Right cardiac atrium (tissue), 5 donors: ENCODE data around the gene SLC44A1. TPM values are rescaled to one million over a fixed set of nuclear protein-coding genes. Genes with fewer than 3 reads are reported as not detected.
A peak's percentile ranks its signal among the peaks of the same experiment; 100 is the strongest.

Experiments used
- ATAC-seq, 2 donors: fragments of 200-7000 bp; cut with Tn5 transposase; one replicate each; pipeline versions ENCODE4 v1.8.0 to v1.9.1; 2020; ENCODE audit warnings: moderate library complexity in 2 of 2, mild to moderate bottlenecking in 1 of 2
- DNase-seq, 3 donors: peaks; one replicate each; pipeline ENCODE4 v3.0.0-alpha.2; 2020
- H3K27ac ChIP-seq: one replicate; pipeline ENCODE4 v1.5.1; 2013; ENCODE audit warnings: mild to moderate bottlenecking, low read length, control low read depth, moderate library complexity
- H3K27me3 ChIP-seq: one replicate; pipeline ENCODE4 v1.6.1; 2013; ENCODE audit not compliant: control insufficient read depth, insufficient read depth
- H3K4me1 ChIP-seq: one replicate; pipeline ENCODE4 v1.6.1; 2013; ENCODE audit warnings: low read length; ENCODE audit not compliant: control insufficient read depth, insufficient read depth
- H3K4me3 ChIP-seq: one replicate; pipeline ENCODE4 v1.5.1; 2013; ENCODE audit warnings: low read length, control low read depth
- H3K9me3 ChIP-seq: one replicate; pipeline ENCODE4 v1.6.1; 2013; ENCODE audit warnings: low read length; ENCODE audit not compliant: control insufficient read depth
- WGBS: extraction: QIAGEN DNeasy Blood & Tissue Kit; methylation state at CpG from one replicate; pipeline ENCODE4 v1.1.7; 2013; 5-methylcytosine and 5-hydroxymethylcytosine counted together
- intact Hi-C, 4 donors: fragments of 100-400 bp; cut with DNase I; formaldehyde crosslinking; loops; one replicate each; pipeline versions ENCODE4 v1.11.0 to v1.14.0; 2022 to 2023
- polyA plus RNA-seq: library from polyadenylated mRNA; stranded (reverse); fragments of 200-250 nt; gene quantifications from one replicate; pipeline ENCODE4 v1.2.3, GENCODE V29; 2013
- total RNA-seq, 4 donors: library from RNA; stranded (reverse); fragmentation: NEBNext Ultra II Directional; extraction: Animal tissue kit (Norgen Biotek cat#: 25700); gene quantifications; one replicate each; pipeline ENCODE4 v1.2.1, GENCODE V29; 2021
- donor health status: healthy with polysubstance abuse.
- donor health status: DM: no; HTN: yes; CAD: no.
- donor health status: DM: no; HTN: no; CAD: no.
- donor health status: DM: no; HTN: yes; CAD: no; lungs with severe emphysema.
- donor health status: DM: yes; HTN: yes; CAD: no.

SLC44A1 gene
- total and polyA plus RNA-seq, 5 donors, result 5.8 to 18.3 (median 16.1) TPM

- ATAC-seq (peak; percentile 98 to 99), DNase-seq (peak; percentile 95 to 98 (median 97))
- Histone ChIP-seq H3K4me3 (peak within 1 kb of the TSS; percentile 89), H3K4me1 (no peaks in the 10 kb centered on the region), H3K27me3 (no peaks in the 10 kb centered on the region), H3K27ac (peak within 1 kb of the TSS; percentile 10), H3K9me3 (no peaks in the 10 kb centered on the region)
- under 1% methylated on average over 87 of the region's 87 CpGs for WGBS
- intact Hi-C loops, result no loop called here
These were observed 203.7 kb downstream of the SLC44A1 start, which contains the start of gene FSD1L for GRCh38 chr9:105447814-105448812. Gene FSD1L, plus strand, starts transcription at chr9:105448034. Its CDS starts 187 bp downstream, at chr9:105448221.

GRCh38 chr9:105449081-105449480 is 204.6 kb downstream of the SLC44A1 start:
- DNase-seq (no peak), ATAC-seq (no peak)
- Histone ChIP-seq H3K27ac (no peak overlapping the region), H3K4me3 (peak overlapping the region; percentile 89), H3K9me3 (no peaks in the 10 kb centered on the region), H3K27me3 (no peaks in the 10 kb centered on the region), H3K4me1 (no peaks in the 10 kb centered on the region)
- intact Hi-C loops, result no loop called here
- WGBS, result 26% methylated on average over 2 of the region's 2 CpGs

DNA sequence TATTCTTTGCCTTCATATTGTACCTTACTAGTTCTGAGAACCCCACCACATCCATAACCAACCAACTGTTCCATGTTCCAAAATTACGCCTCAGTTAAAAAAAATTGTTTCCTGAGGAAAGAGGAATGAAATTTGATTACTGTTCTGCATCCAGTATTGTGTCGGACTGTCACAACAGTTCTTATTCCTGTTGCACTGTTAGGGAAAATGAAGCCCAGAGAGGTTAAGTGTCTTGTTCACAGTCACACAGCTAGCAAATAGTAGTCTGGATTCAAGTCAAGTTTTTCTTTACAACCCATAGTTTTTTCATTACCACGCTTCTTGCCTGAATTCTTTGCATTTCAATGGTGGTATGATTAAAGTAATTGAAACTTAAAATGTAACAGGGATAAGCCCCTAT is 207.7 kb downstream of the SLC44A1 start:
- no peak for ATAC-seq
- Histone ChIP-seq H3K4me1 (no peaks in the 10 kb centered on the region), H3K9me3 (no peaks in the 10 kb centered on the region), H3K27me3 (no peaks in the 10 kb centered on the region), H3K27ac (no peak overlapping the region), H3K4me3 (no peak overlapping the region)
- WGBS, result 87% methylated on average over 3 of the region's 3 CpGs
- no peak for DNase-seq
- intact Hi-C loops, result no loop called here

DNA sequence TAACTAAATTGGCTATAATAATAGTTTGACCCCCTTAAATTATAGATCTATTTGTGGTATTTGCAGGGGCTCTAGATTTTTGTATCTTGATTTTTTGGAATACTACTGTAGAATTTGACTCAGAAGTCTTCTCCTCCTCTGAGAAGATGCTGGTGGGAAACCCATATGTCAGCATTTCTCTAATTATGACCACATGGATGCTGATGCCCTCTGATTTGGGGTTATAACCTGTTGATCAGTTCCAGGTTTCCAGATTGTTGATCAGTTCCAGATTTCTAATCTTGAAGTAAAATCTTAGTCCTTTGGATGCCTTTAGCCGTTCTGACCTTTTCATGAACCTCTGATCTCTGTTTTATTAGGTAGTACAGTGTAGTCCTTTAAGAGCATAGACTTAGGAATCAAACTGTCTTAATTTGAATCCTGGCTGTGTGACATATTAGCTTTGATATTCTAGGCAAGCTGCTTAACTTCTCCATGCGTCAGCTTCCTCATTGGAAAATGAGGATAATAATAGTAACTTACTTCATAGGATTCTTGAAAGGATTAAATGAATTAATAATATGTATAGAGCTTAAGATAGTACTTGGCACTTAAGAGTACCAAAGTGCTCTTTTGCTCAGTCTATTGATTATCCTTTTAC is 211.5 kb downstream of the SLC44A1 start:
- DNase-seq, result no peak
- WGBS, result 62% methylated on average over 2 of the region's 2 CpGs
- intact Hi-C loops, result no loop called here
- Histone ChIP-seq H3K4me3 (no peak overlapping the region), H3K4me1 (no peaks in the 10 kb centered on the region), H3K27me3 (no peaks in the 10 kb centered on the region), H3K9me3 (no peaks in the 10 kb centered on the region), H3K27ac (no peak overlapping the region)
- peak in 1 of 2 donors; percentile 20 for ATAC-seq

GRCh38 chr9:105457560-105458294 is 213.3 kb downstream of the SLC44A1 start:
- no peak overlapping the region for H3K4me3 ChIP-seq
- H3K27me3 ChIP-seq, result no peaks in the 10 kb centered on the region
- ATAC-seq (peak; percentile 74 to 77), DNase-seq (peak; percentile 23 to 70 (median 56))
- intact Hi-C loops, result no loop called here
- no peaks in the 10 kb centered on the region for H3K4me1 ChIP-seq
- H3K27ac ChIP-seq, result peak overlapping the region; percentile 18
- 85% methylated on average over 15 of the region's 15 CpGs for WGBS
- no peaks in the 10 kb centered on the region for H3K9me3 ChIP-seq

DNA sequence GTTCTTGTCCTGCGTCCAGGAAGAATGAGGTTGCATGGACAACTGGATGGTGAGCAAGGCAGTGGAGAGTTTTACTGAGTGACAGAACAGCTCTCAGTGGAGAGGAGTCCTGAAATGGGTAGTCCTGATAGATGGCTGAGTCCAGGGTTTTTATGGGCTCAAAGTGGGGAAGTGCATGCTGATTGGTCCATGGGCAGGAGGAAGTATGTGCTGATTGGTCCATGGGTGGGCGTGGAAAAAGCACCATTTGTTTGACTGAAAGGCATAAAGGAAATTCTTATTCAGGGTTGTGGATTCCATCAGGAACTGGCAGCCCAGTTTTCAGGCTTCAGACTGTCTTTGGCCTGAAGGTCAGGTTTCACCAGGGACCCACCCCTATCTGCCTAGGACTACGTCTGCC is 214.0 kb downstream of the SLC44A1 start:
- intact Hi-C loops, result no loop called here
- no peaks in the 10 kb centered on the region for H3K4me1 ChIP-seq
- H3K4me3 ChIP-seq, result no peak overlapping the region

DNA sequence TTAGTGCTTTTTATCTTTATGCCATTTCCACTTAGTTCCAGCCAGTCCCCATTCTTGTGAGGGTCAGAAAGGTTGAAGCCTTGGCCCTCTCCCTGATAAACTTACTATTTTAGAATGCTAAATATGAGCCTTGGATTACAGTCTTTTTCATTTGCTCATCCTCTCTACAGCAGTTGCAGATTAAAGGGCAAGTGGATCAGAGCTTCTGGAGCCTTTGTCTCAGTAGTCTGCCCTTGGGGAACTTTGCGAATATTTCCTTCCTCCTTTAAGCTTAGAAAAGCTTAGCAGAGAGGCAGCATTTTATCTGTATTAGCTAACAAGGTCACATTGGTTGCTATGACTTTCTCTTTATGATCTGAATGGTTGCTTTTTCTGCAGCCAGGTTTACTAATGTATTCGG is 214.9 kb downstream of the SLC44A1 start:
- Histone ChIP-seq H3K27ac (no peak overlapping the region), H3K9me3 (no peaks in the 10 kb centered on the region), H3K27me3 (no peaks in the 10 kb centered on the region), H3K4me3 (no peak overlapping the region), H3K4me1 (no peaks in the 10 kb centered on the region)
- ATAC-seq (no peak), DNase-seq (no peak)
- 47% methylated on average over 2 of the region's 2 CpGs for WGBS
- intact Hi-C loops, result no loop called here

More for the DNA sequence above, 214.0 kb downstream of the SLC44A1 start:
- WGBS, result 90% methylated on average over 3 of the region's 3 CpGs
- DNase-seq, result no peak
- no peaks in the 10 kb centered on the region for H3K27me3 ChIP-seq
- no peaks in the 10 kb centered on the region for H3K9me3 ChIP-seq
- ATAC-seq, result peak; percentile 29 to 53
- no peak overlapping the region for H3K27ac ChIP-seq

- no peaks in the 10 kb centered on the region for H3K27me3 ChIP-seq
- 89% methylated on average over 3 of the region's 3 CpGs for WGBS
- no peak for DNase-seq
- H3K9me3 ChIP-seq, result no peaks in the 10 kb centered on the region
- no peak for ATAC-seq
- intact Hi-C loops, result no loop called here
- no peak overlapping the region for H3K27ac ChIP-seq
- no peak overlapping the region for H3K4me3 ChIP-seq
- H3K4me1 ChIP-seq, result no peaks in the 10 kb centered on the region
These were observed 222.5 kb downstream of the SLC44A1 start for GRCh38 chr9:105466898-105467455.

GRCh38 chr9:105468875-105469274 is 224.4 kb downstream of the SLC44A1 start:
- DNase-seq (no peak), ATAC-seq (no peak)
- no peaks in the 10 kb centered on the region for H3K4me1 ChIP-seq
- H3K9me3 ChIP-seq, result no peaks in the 10 kb centered on the region
- 96% methylated on average over 1 of the region's 1 CpG for WGBS
- H3K4me3 ChIP-seq, result no peak overlapping the region
- intact Hi-C loops, result no loop called here
- H3K27ac ChIP-seq, result no peak overlapping the region
- H3K27me3 ChIP-seq, result no peaks in the 10 kb centered on the region

GRCh38 chr9:105473221-105473620 is 228.8 kb downstream of the SLC44A1 start:
- ATAC-seq (no peak), DNase-seq (no peak)
- H3K4me1 ChIP-seq, result no peaks in the 10 kb centered on the region
- no peak overlapping the region for H3K27ac ChIP-seq
- WGBS, result 94% methylated on average over 2 of the region's 2 CpGs
- H3K4me3 ChIP-seq, result no peak overlapping the region
- intact Hi-C loops, result no loop called here
- H3K9me3 ChIP-seq, result no peaks in the 10 kb centered on the region
- H3K27me3 ChIP-seq, result no peaks in the 10 kb centered on the region
